Measurements from ENCODE around the gene FAM210B.
"Not testable (repeated sequence)": the region's sequence is repeated elsewhere in the genome, so short reads cannot be mapped to it uniquely, and the experiment has no call there.

FAM210B gene

DNA sequence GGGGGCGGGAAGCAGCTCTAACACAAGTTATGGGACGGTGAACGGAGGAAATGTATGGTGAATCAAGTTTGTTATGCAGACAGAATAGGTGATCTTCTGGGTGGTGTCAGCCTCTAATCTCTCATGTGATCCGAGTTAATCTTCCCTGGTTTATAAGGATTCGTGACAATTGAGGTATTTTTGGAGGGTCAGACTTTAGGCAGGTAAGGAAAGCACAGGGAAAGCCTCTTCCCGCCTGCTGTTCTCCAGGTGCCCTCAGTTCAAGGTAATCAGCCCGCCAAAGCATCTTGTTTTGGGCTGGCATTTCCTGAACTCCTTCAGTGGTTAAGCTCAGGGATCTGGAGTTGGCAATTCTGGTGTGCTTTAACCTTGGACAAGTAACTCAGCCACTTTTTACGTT, 34.9 kb downstream of the FAM210B start:
- no peak for DNase-seq

DNA sequence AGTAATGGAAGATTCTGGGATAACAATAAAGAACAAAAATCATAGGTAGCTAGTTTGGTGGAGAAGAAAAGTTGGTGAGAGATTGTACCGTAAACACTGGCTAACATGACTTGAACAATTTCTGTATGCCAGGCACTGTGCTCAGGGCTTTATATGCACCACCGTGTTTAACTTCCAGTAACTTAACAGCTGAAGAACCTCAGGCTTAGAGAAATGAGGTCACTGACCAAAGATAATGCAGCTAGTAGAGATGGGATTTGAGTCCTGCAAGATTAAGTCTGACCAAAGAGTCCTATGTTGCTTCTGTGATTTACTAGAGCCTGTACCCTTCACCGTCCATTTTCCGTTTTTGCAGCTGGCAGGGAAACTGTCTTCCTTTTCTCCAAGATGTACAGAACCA, 36.4 kb downstream of the FAM210B start:
- no peak for DNase-seq

DNA sequence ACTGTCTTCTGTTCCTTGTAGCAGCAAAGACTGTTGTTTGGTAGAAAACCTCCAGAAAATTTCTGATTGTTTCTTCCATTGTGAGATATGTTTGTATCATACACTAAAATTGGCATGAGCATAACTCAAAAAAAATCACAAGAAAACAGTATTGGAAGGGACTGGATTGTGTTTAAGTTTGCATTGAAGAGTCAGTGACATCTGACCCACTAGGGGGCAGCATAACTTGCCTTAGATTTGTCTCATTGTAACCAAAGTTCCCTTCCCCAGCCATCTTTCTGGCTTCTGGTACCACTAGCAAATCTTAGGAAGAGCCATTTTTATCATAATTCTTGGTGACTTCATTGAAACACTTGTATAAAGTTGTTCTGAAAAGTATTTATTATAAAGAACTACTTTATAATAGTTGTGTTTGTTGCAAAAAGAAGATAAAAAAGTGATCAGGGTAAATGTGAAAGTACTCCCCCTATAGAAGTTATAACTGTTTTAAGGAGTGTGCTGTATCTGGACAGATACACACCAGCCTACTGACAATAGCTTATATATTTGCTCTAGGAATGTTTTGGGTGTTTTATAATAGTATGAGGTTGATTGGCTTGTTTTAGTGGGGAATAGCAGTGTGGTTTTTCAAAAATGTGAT, 41.3 kb downstream of the FAM210B start:
- DNase-seq = no peak

DNA sequence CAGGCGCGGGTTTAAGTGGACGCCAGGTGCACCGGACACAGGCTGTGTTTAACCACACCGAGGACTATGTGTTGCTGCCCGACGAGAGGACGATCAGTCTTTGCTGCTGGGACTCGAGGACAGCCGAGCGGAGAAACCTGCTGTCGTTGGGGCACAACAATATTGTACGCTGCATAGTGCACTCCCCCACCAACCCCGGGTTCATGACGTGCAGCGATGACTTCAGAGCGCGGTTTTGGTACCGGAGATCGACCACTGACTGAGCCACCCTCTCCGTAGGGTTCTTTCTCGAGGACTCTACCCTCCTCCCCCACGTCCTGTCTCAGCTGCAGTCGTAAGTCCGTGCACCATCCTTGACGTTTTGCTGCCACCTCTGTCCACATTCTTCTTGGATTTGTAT, 44.7 kb downstream of the FAM210B start:
- no peak for DNase-seq

DNA sequence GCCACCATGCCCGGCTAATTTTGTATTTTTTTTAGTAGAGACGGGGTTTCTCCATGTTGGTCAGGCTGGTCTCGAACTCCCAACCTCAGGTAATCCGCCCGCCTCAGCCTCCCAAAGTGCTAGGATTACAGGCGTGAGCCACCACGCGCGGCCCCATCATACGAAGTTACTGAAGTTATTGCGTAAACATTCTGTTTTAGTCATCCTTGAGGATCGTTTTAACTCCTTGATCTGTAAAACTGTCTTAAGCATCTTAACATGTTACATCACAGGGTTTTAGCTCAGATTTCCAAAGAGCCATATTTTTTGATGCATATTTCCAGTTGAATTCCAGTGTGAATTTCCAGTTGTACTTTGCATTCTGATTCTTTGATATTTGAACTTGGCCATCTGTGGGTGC, 46.6 kb downstream of the FAM210B start:
- DNase-seq = not testable (repeated sequence)

DNA sequence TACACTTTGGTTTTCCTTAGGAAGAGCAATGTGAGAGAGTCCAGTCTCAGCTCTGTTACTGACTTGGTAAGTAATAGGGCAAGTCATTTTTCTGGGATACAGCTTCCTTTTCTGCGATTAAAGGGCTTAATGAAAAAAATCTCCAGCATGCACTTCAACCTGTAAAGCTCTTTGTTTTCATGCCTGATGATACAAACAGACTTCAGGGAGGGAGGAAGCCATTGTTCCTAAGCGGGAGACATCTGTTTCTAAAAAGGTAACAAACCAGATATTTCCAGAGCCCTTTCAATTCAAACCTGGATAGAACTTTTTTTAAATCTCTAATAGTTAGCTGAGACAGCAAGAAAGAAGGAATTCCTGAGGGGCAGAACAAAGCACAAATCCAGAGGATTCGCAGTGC, 48.1 kb downstream of the FAM210B start:
- no peak for DNase-seq

DNA sequence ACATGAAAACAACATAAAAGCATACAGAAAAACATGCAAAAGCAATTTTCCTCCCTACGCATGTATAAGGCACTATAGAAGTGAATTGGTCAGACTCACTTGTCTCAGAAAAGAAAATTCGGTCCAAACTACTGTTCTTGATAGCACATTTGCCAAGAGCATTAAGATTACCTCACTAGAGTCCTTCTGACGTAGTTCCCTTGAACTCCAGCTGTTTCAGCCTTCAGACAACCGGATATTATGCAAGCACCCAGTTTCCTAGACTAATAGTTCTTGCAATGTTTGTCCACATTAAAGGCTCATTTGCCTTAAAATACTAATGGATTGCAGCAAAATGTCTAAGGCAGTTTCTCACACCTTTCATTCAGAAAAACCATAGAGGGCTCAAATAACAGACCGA, 50.7 kb downstream of the FAM210B start:
- no peak for DNase-seq

DNA sequence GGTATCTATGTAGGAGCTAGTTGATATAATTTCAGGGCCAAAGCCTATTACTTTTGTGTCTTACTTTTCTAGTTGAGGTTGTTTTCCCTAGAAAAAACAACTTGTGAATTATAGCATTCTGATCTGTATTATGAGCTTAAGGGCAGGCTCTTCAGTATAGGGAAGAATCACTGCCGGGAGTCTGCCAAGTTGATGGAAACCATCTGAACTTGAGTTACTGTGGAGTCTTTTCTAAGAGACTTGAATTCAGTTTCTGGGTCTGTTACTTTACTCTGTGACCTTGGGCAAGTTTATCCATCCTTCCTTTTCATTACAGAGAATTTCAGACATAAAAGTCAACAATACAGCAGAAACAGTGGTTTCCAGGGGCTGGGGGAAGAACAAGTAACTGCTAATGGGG, 51.2 kb downstream of the FAM210B start:
- DNase-seq = no peak

DNA sequence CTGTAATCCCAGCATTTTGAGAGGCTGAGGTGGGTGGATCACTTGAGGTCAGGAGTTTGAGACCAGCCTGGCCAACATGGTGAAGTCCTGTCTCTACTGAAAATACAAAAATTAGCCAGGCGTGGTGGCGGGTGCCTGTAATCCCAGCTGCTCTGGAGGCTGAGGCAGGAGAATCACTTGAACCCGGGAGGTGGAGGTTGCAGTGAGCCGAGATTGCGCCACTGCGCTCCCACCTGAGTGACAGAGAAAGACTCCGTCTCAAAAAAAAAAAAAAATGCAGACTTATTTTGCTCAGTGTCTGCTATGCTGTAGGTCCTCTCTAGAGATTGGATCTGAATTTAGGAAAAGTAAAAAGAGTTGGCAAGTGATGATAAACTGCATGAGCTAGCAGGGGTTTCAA, 52.5 kb downstream of the FAM210B start:
- DNase-seq = not testable (repeated sequence)

DNA sequence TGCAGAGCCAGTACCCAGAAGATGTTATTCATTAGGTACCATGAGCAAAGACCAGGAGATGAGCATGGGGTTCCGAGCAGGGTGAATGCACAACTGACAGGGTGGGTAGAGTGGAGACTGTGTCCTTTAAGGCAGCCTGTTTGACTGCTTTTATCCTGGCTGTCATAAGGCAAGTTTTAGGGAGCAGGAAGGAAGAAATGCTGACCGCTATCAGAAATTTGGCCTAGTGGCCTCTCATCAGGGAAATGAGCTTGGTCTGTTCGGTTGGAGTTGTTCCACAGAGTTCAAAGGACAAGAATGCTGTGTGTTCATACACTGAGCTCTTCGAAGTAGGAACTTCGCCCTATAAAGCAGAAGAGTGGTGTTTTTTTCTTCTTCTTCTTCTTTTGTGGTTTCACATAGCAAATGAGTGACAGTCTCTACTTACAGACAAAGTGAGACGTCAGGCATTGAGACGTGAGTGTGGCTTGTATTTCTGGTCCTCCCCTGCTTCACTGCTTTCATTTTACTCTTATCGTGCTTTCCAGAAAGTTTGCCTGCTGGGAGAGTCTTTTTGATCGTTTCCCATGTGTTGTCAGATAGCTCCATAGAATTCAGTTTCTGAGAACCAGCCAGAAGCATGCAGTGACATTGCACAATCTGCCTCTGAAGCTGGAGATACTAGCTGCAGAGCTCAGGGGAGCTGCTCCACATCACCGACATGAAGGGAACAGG, 53.1 kb downstream of the FAM210B start, which contains the start of gene CASS4:
Gene CASS4 (plus strand): TSS at position 502 of the 714 bp plus-strand sequence. CDS start 199 bp downstream, at position 701.
- DNase-seq = peak; percentile 59

DNA sequence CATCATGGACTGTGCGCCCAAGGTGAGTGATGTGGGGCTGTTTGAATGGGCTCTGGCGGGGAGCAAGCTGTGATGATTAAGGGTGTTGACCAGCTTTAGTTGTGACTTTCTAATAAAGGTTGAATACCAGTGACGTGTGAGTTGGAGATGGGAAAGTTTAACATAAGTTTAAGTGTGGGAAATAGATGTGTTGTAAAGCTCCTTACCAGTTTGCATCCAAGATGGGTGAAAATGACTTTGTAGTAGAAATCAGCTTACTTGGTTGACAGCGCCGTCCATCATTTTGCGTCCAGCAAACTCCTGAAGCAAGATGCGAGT, 53.7 kb downstream of the FAM210B start:
- no peak for DNase-seq

DNA sequence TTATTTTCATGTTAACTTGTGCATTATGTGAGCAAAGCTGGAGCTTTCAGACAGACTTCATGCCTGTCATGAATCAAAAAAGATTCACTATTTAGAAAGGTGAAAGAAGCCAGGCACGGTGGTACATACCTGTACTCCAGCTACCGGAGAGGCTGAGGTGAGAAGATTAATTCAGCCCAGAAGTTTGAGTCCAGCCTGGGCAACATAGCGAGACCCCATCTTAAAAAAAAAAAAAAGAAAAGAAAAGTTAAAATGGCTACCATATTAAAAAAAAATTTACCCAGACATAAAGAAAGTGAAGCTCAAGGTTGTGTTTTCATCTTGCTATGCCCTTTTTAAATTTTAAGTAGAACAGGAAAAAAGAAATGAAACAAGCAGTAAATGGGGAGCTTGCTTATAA, 54.2 kb downstream of the FAM210B start:
- no peak for DNase-seq

DNA sequence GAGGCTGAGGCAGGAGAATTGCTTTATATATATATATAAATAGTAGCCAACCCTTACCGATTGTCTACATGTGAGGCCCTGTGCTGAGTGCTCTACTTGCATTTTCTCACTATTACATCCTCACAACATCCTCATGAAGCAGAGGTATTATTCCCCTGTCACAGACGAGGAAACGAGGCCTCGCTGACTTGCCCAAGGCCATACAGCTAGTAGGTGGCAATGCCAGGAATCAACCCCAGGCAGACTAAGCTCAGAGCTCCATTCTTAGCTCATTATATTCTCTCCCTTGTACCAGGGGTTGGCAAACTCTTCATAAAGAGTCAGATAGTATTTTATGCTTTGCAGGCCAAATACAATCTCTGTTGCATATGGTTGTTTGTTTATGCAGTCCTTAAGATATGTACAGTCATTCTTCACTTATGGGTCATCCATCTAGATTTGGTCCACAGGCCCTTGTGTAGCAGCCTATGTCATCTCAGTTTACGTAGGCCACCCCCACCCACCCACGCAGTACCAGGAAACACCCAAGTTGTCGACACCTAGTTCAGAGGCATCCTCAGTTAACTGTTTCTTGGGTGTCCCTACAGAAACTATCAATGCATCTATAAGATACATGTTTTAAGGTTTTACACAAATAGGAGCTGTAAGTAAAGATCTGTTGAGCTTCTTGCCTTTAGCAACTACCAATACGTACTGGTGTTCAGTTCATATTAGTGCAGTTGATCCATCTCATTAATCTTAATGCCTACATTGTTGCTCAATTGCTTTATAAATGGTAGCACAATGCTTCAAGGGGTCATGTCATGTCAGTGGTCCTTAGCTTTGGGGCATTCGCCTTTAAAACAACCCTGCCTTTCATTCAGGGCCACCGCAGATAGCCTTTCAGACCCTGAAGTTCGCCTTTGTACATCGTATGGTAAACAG, 56.3 kb downstream of the FAM210B start:
- DNase-seq = no peak

DNA sequence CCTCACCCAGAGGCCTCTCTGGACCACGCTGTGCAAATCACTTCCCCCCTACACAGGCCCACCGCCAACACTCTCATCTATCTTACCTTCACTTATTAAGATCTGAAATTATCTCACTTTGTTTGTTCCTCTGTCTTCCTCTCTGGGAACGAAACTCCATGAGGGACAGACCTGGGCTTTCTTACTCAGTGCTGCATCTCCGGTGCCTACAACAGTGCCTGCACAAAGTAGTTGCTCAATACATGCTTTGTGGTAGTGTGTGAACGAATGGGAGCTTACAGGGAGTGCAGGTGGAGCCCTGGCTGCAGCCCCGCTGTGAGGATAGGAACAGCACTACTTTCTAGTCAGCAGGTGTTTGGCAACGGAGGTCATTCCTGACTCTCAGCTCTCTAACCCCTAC, 58.6 kb downstream of the FAM210B start:
- no peak for DNase-seq

DNA sequence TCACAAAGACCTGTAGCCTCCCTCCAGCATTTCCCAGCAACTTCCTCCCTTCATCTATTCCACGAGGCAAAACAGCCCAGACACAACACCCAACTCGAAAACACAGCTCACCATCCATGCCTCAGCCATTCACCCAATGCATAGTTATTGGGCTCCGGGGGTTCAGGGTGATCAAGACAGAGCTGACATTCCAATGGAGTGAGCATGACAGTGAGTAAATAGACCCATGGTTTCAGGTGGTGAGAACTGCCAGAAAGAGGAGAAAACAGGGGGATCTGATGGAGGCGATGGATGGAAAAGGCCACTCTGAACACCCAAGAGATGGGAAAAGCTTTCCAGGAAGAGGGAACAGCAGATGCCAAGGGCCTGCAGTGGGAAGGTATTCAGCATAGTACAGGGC, 59.1 kb downstream of the FAM210B start:
- no peak for DNase-seq
